K562 (cell line): Measurements from ENCODE around the gene NDUFS6. TPM values are rescaled to one million over a fixed set of nuclear protein-coding genes. Genes with fewer than 3 reads are reported as not detected.
A peak's percentile ranks its signal among the peaks of the same experiment; 100 is the strongest.

ENCODE experiments used
- E2F8 ChIP-seq: fragments of 450-650 bp; IDR thresholded peaks from 2 replicates; pipeline ENCODE4 v1.7.1; 2018; ENCODE audit warnings: mild to moderate bottlenecking, low read depth; ENCODE audit not compliant: partially characterized antibody
- GABPB1 ChIP-seq: sonication (generic); formaldehyde crosslinking; IDR thresholded peaks from 2 replicates; pipeline ENCODE4 v1.8.0; 2022; ENCODE audit warnings: mild to moderate bottlenecking, missing genetic modification reagents
- IRF2 ChIP-seq: sonication (generic); formaldehyde crosslinking; IDR thresholded peaks from 2 replicates; pipeline ENCODE4 v1.8.1; 2022; ENCODE audit warnings: mild to moderate bottlenecking, missing genetic modification reagents
- KHSRP ChIP-seq: fragments of 450-650 bp; IDR thresholded peaks from 2 replicates; pipeline ENCODE4 v1.6.1; 2017
- KLF6 ChIP-seq: fragments of 250-450 bp; sonication (Bioruptor Pico); IDR thresholded peaks from 2 replicates; pipeline ENCODE4 v1.4.0; 2020; ENCODE audit warnings: mild to moderate bottlenecking, moderate library complexity, borderline replicate concordance
- PBX2 ChIP-seq, 2 experiments: IDR thresholded peaks in 1 of 2; conservative IDR thresholded peaks in 1 of 2; 2 replicates each; pipeline ENCODE4 v1.6.1; 2016; ENCODE audit warnings: low read depth in 2 of 2, mild to moderate bottlenecking in 1 of 2, missing compliant biosample characterization in 1 of 2, missing genetic modification characterization in 1 of 2, moderate library complexity in 1 of 2
- PRPF4 ChIP-seq: fragments of 200-400 bp; formaldehyde crosslinking; IDR thresholded peaks from one replicate; pipeline ENCODE4 v1.6.1; 2017; ENCODE audit warnings: low read length, low read depth, mild to moderate bottlenecking; ENCODE audit not compliant: insufficient read depth, poor library complexity, severe bottlenecking
- RBFOX2 ChIP-seq: fragments of 200-400 bp; formaldehyde crosslinking; IDR thresholded peaks from 2 replicates; pipeline ENCODE4 v1.6.1; 2017; ENCODE audit warnings: low read depth, mild to moderate bottlenecking, low read length, moderate library complexity
- ZNF133 ChIP-seq: fragments of 250-450 bp; sonication (Bioruptor Pico); IDR thresholded peaks from 2 replicates; pipeline ENCODE4 v1.4.0; 2020; ENCODE audit warnings: mild to moderate bottlenecking
- ZNF274 ChIP-seq: IDR thresholded peaks from 2 replicates; pipeline ENCODE4 v1.6.1; 2011; ENCODE audit warnings: low read depth, mild to moderate bottlenecking, low read length, moderate library complexity, borderline replicate concordance
- polyA plus RNA-seq, 8 experiments: library from polyadenylated mRNA; depleted of rRNA in 4 of 8; stranded (reverse) in 5 of 8; unstranded in 3 of 8; fragments of >200 nt; fragmentation: Nextera tagmentation in 2 of 8; fragmentation: Illumina TruSeq in 1 of 8; extraction: Ambion mirVana in 2 of 8; extraction: Trizol in 1 of 8; gene quantifications; 2 replicates each; pipeline versions ENCODE4 v1.2.1 to v1.2.3, GENCODE V29; 2011 to 2014; ENCODE audit warnings: inconsistent platforms in 1 of 8, missing spikeins in 1 of 8
- total RNA-seq, 7 experiments: library from RNA; depleted of rRNA in 6 of 7; stranded (reverse); fragments of >200 nt in 6 of 7; fragmentation: Illumina TruSeq in 2 of 7; extraction: Trizol in 2 of 7; gene quantifications; 2 replicates each; pipeline versions ENCODE4 v1.2.1 to v1.2.3, GENCODE V29; 2011 to 2021; ENCODE audit warnings: low replicate concordance in 1 of 7
- TF ChIP-seq, protein P1 (sequence below): fragments of 450-650 bp; IDR thresholded peaks from 2 replicates; pipeline ENCODE4 v1.6.1; 2016; ENCODE audit warnings: borderline replicate concordance
- TF ChIP-seq, protein P2 (sequence below), 2 experiments: fragments of 450-650 bp; IDR thresholded peaks; 2 replicates each; pipeline ENCODE4 v1.6.1; 2018; ENCODE audit warnings: mild to moderate bottlenecking in 2 of 2, low read depth in 1 of 2; ENCODE audit not compliant: partially characterized antibody in 2 of 2

NDUFS6 gene
- total and polyA plus RNA-seq, 9 of the 15 experiments (the other 6 are each of a cell fraction or from before 2014, with no cell fraction given): 36.1 to 291 (median 77.0) TPM

DNA sequence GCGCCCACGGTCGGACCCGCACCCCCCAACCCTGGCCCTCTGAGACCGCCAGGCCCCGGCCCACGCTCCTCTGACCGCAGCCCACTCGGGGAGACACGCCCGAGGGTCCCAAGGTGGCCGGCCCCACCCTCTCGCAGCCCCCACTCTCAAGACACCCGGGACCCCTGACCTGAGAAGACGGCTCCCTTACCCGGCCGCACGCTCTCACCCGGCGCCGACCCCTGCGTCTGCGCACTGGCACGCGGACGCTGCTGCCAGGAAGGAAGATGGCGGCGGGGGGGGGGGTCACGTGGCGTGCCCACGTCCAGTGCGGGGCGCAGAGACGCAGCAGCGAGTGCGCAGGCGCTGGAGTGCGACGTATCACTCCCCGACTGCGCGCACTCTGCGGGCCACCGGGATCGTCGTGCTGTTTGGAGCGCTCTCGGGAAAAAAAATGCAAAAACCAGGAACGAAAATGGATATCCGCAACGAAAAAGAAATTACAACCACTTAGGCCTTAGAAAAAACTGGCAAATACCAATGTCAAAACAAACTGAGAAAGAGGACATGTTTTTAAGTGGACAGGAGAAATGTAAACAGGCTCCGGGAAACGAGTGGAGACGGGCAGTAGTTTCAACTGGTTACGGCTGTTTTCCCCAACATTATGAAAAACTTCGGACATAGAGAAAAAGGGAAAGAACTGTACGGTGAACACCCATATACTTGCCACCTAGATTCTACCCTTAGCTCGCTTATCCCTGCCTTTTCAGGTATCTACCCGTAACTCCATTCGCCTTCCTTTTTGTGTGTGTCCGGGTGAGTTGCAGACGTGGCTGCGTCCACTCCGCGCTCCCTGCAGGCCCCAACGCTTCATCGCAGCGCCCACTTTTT, 1.4 kb upstream of the NDUFS6 start, which contains the start of gene MRPL36 (continued):
- TF ChIP-seq RBFOX2 (peak; percentile 88), IRF2 (CRISPR knock-in tag) (no peak), KHSRP (no peak), ZNF274 (no peak), PRPF4 (no peak), KLF6 (CRISPR knock-in tag) (no peak), E2F8 (peak; percentile 28), PBX2 (CRISPR knock-in tag; IDR thresholded peaks at IDR 0.05; ENCODE audit: low read depth) (no peak), PBX2 (tag; conservative IDR thresholded peaks at IDR 0.05; ENCODE audit: low read depth) (no peak), ZNF133 (CRISPR knock-in tag) (no peak), GABPB1 (CRISPR knock-in tag) (peak; percentile 64)
- TF ChIP-seq, protein P1, sequence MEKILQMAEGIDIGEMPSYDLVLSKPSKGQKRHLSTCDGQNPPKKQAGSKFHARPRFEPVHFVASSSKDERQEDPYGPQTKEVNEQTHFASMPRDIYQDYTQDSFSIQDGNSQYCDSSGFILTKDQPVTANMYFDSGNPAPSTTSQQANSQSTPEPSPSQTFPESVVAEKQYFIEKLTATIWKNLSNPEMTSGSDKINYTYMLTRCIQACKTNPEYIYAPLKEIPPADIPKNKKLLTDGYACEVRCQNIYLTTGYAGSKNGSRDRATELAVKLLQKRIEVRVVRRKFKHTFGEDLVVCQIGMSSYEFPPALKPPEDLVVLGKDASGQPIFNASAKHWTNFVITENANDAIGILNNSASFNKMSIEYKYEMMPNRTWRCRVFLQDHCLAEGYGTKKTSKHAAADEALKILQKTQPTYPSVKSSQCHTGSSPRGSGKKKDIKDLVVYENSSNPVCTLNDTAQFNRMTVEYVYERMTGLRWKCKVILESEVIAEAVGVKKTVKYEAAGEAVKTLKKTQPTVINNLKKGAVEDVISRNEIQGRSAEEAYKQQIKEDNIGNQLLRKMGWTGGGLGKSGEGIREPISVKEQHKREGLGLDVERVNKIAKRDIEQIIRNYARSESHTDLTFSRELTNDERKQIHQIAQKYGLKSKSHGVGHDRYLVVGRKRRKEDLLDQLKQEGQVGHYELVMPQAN: peak; percentile 66
- TF ChIP-seq, protein P2, sequence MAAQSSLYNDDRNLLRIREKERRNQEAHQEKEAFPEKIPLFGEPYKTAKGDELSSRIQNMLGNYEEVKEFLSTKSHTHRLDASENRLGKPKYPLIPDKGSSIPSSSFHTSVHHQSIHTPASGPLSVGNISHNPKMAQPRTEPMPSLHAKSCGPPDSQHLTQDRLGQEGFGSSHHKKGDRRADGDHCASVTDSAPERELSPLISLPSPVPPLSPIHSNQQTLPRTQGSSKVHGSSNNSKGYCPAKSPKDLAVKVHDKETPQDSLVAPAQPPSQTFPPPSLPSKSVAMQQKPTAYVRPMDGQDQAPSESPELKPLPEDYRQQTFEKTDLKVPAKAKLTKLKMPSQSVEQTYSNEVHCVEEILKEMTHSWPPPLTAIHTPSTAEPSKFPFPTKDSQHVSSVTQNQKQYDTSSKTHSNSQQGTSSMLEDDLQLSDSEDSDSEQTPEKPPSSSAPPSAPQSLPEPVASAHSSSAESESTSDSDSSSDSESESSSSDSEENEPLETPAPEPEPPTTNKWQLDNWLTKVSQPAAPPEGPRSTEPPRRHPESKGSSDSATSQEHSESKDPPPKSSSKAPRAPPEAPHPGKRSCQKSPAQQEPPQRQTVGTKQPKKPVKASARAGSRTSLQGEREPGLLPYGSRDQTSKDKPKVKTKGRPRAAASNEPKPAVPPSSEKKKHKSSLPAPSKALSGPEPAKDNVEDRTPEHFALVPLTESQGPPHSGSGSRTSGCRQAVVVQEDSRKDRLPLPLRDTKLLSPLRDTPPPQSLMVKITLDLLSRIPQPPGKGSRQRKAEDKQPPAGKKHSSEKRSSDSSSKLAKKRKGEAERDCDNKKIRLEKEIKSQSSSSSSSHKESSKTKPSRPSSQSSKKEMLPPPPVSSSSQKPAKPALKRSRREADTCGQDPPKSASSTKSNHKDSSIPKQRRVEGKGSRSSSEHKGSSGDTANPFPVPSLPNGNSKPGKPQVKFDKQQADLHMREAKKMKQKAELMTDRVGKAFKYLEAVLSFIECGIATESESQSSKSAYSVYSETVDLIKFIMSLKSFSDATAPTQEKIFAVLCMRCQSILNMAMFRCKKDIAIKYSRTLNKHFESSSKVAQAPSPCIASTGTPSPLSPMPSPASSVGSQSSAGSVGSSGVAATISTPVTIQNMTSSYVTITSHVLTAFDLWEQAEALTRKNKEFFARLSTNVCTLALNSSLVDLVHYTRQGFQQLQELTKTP (IDR thresholded peaks at IDR 0.05; ENCODE audit: low read depth in 1 of 2, partially characterized antibody in 2 of 2): peak in 1 of 2 experiments; percentile 77
